Peyer's patch (tissue), 4 donors: ENCODE results near the gene TRPC4. TPM values are rescaled to one million over a fixed set of nuclear protein-coding genes. Genes with fewer than 3 reads are reported as not detected.

Source experiments
- DNase-seq, 3 donors: peaks; one replicate each; pipeline ENCODE4 v3.0.0-alpha.2; 2017 to 2019
- H3K27ac ChIP-seq, 4 donors: fragments of 200-600 bp; sonication (generic); one replicate each; pipeline ENCODE4 v1.5.1; 2016 to 2019
- H3K27me3 ChIP-seq, 2 donors: fragments of 200-600 bp; sonication (generic); one replicate each; pipeline ENCODE4 v1.5.1; 2019
- H3K36me3 ChIP-seq, 3 donors: fragments of 200-600 bp; sonication (generic); one replicate each; pipeline ENCODE4 v1.5.1; 2016 to 2019
- H3K4me1 ChIP-seq, 4 donors: fragments of 200-600 bp; sonication (generic); one replicate each; pipeline ENCODE4 v1.5.1; 2016 to 2019
- H3K4me3 ChIP-seq, 4 donors: fragments of 200-600 bp; sonication (generic); 1 replicate in 3 of 4; 2 replicates in 1 of 4; pipeline ENCODE4 v1.5.1; 2016 to 2019; ENCODE audit warnings: mild to moderate bottlenecking in 1 of 4
- H3K9me3 ChIP-seq, 4 donors: fragments of 200-600 bp; sonication (generic); one replicate each; pipeline ENCODE4 v1.5.1; 2016 to 2019; ENCODE audit warnings: mild to moderate bottlenecking in 1 of 4
- CTCF ChIP-seq, 6 experiments: fragments of 450-650 bp in 4 of 6; fragments of 200-600 bp in 2 of 6; sonication (generic) in 1 of 6; IDR thresholded peaks; one replicate each; pipeline ENCODE4 v1.5.1; 2017 to 2019; ENCODE audit warnings: antibody characterized with exemption in 6 of 6, mild to moderate bottlenecking in 3 of 6, moderate library complexity in 1 of 6
- POLR2A ChIP-seq, 2 donors: fragments of 450-650 bp; IDR thresholded peaks; one replicate each; pipeline ENCODE4 v1.5.1; 2017; ENCODE audit warnings: antibody characterized with exemption in 2 of 2, mild to moderate bottlenecking in 2 of 2, moderate library complexity in 2 of 2
- total RNA-seq, 4 donors: library from RNA; depleted of rRNA; stranded (reverse); fragments of >200 nt; gene quantifications; one replicate each; pipeline ENCODE4 v1.1.0, GENCODE V29; 2016

TRPC4 gene
- total RNA-seq, 4 donors from 2014 or later, result 1.2 TPM; not detected in 3

- no peaks in the 10 kb centered on the region for H3K4me1 ChIP-seq
These were observed 221.0 kb downstream of the TRPC4 start for GRCh38 chr13:37648609-37649008.

DNA sequence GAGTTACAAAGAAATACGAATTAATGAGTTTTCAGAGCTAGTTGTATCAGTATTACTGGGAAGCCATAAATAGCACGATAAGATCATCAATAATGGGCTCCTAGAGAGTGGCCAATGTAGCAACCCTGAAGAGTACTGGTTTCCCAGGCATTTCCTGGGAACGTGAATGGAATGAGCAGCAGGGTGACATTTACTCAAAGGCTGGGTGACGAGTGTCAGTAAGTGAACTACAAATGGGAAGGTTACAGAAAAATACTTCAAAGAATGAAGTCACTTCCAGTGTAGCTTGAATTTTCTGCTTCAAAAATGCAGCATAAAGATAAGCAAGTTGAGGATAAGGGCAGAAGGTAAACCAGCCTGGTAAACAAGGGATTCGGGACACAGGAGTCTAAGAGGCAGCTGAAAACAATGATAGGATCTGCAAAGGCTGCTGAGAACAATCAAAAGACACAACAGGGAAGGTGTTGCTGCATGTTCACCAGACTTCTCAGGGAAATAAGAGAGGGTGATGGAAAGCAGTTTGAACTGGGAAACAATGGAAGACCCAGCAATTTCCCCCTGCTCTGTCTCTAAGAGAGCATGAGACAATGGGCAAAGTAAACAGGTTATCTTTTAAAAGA, 222.4 kb downstream of the TRPC4 start:
- Histone ChIP-seq H3K9me3 (no peaks in the 10 kb centered on the region), H3K27me3 (no peaks in the 10 kb centered on the region), H3K27ac (no peak overlapping the region), H3K4me3 (no peak overlapping the region), H3K4me1 (no peaks in the 10 kb centered on the region), H3K36me3 (no peaks in the 10 kb centered on the region)
- TF ChIP-seq CTCF (IDR thresholded peaks at IDR 0.05), result no peak
- no peak for DNase-seq

More at GRCh38 chr13:37648609-37649008, 221.0 kb downstream of the TRPC4 start:
- no peaks in the 10 kb centered on the region for H3K36me3 ChIP-seq
- H3K27me3 ChIP-seq, result no peaks in the 10 kb centered on the region
- TF ChIP-seq CTCF (IDR thresholded peaks at IDR 0.05), result no peak
- no peak for TF ChIP-seq POLR2A (IDR thresholded peaks at IDR 0.05)
- no peak for DNase-seq
- H3K27ac ChIP-seq, result no peak overlapping the region
- no peak overlapping the region for H3K4me3 ChIP-seq
- no peaks in the 10 kb centered on the region for H3K9me3 ChIP-seq

- DNase-seq, result no peak
- TF ChIP-seq CTCF (IDR thresholded peaks at IDR 0.05) (no peak), POLR2A (IDR thresholded peaks at IDR 0.05) (no peak)
These were observed 223.0 kb downstream of the TRPC4 start for GRCh38 chr13:37646531-37646930.

DNA sequence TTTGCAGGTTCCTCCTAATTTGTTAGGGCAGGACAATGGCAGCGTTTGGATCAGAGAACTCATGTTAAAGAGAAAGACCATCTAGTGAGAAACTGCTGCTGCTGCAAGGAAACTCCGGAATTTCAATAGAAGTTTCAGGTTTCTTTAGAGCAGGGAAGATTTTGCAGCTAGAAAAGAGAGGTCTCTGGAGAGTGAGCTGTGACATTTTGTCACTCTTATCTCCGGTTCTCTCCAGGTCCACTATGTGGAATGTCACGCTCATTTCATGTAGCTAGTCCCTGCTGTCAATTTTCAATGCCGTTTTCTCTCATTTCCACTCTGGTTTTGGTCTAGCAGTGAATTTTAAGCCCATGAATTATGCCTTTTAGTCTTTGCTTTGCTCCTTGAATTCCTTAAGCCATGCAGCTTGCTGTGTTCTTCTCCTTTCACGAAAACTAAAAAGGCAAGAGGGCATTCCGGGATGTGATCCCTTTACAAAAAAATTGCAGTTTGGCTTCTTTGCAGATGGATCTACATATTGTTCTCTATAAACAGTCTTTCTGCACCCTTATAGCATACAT, 224.3 kb downstream of the TRPC4 start:
- H3K27me3 ChIP-seq, result no peaks in the 10 kb centered on the region
- TF ChIP-seq POLR2A (IDR thresholded peaks at IDR 0.05), result no peak
- H3K4me1 ChIP-seq, result no peaks in the 10 kb centered on the region
- no peak overlapping the region for H3K4me3 ChIP-seq
- no peak for DNase-seq
- no peaks in the 10 kb centered on the region for H3K36me3 ChIP-seq
- H3K27ac ChIP-seq, result no peak overlapping the region
- H3K9me3 ChIP-seq, result no peaks in the 10 kb centered on the region

More at GRCh38 chr13:37646531-37646930, 223.0 kb downstream of the TRPC4 start:
- Histone ChIP-seq H3K27ac (no peak overlapping the region), H3K9me3 (no peaks in the 10 kb centered on the region), H3K4me1 (no peaks in the 10 kb centered on the region), H3K36me3 (no peaks in the 10 kb centered on the region), H3K27me3 (no peaks in the 10 kb centered on the region), H3K4me3 (no peak overlapping the region)

- H3K4me1 ChIP-seq, result no peaks in the 10 kb centered on the region
- H3K36me3 ChIP-seq, result no peaks in the 10 kb centered on the region
- no peaks in the 10 kb centered on the region for H3K9me3 ChIP-seq
- TF ChIP-seq CTCF (IDR thresholded peaks at IDR 0.05) (no peak), POLR2A (IDR thresholded peaks at IDR 0.05) (no peak)
- H3K4me3 ChIP-seq, result no peak overlapping the region
- H3K27me3 ChIP-seq, result no peaks in the 10 kb centered on the region
- no peak overlapping the region for H3K27ac ChIP-seq
- DNase-seq, result no peak
These were observed 228.2 kb downstream of the TRPC4 start for GRCh38 chr13:37641391-37641790.

- Histone ChIP-seq H3K36me3 (no peaks in the 10 kb centered on the region), H3K4me1 (no peaks in the 10 kb centered on the region)
These were observed 229.1 kb downstream of the TRPC4 start for GRCh38 chr13:37640499-37640898.

More at GRCh38 chr13:37640499-37640898, 229.1 kb downstream of the TRPC4 start:
- no peak for DNase-seq
- Histone ChIP-seq H3K27me3 (no peaks in the 10 kb centered on the region), H3K4me3 (no peak overlapping the region), H3K9me3 (no peaks in the 10 kb centered on the region), H3K27ac (no peak overlapping the region)
- peak in 1 of 6 experiments; percentile 17 for TF ChIP-seq CTCF (IDR thresholded peaks at IDR 0.05)
- TF ChIP-seq POLR2A (IDR thresholded peaks at IDR 0.05), result no peak
